HG02973 (cell line): ENCODE results near the gene EPS8L2.

Experiments
- ATAC-seq: cut with Tn5 transposase; IDR thresholded peaks from one replicate; pipeline ENCODE4 v1.9.1; 2021; ENCODE audit warnings: moderate library complexity; ENCODE audit not compliant: unreplicated experiment

Gene EPS8L2

GRCh38 chr11:705646-706438 is at the start of gene EPS8L2:
Gene EPS8L2, plus strand, starts transcription at chr11:706231. Its CDS starts 3,177 bp downstream, at chr11:709408.
- no peak for ATAC-seq

GRCh38 chr11:656426-656825 is 49.6 kb upstream of the EPS8L2 start:
- ATAC-seq, result no peak

GRCh38 chr11:656866-657265 is 49.2 kb upstream of the EPS8L2 start:
- ATAC-seq, result no peak

GRCh38 chr11:657691-658126 is 48.3 kb upstream of the EPS8L2 start:
- no peak for ATAC-seq

GRCh38 chr11:659532-660085 is 46.4 kb upstream of the EPS8L2 start:
- no peak for ATAC-seq

GRCh38 chr11:660281-660680 is 45.8 kb upstream of the EPS8L2 start:
- no peak for ATAC-seq

GRCh38 chr11:660681-661444 is 45.2 kb upstream of the EPS8L2 start:
- no peak for ATAC-seq

- no peak for ATAC-seq
Observed at GRCh38 chr11:662689-663274, 43.2 kb upstream of the EPS8L2 start.

- ATAC-seq, result no peak
Observed at GRCh38 chr11:665062-665703, 40.8 kb upstream of the EPS8L2 start.

- ATAC-seq, result no peak
Observed at GRCh38 chr11:665704-666281, 40.2 kb upstream of the EPS8L2 start.

GRCh38 chr11:673866-674265 is 32.2 kb upstream of the EPS8L2 start:
- no peak for ATAC-seq

GRCh38 chr11:674406-674805 is 31.6 kb upstream of the EPS8L2 start:
- no peak for ATAC-seq

- no peak for ATAC-seq
Observed at GRCh38 chr11:678297-678696, 27.7 kb upstream of the EPS8L2 start.

- ATAC-seq, result no peak
Observed at GRCh38 chr11:679271-680207, 26.5 kb upstream of the EPS8L2 start.

GRCh38 chr11:680476-680875 is 25.6 kb upstream of the EPS8L2 start:
- ATAC-seq, result no peak

GRCh38 chr11:680970-681369 is 25.1 kb upstream of the EPS8L2 start:
- no peak for ATAC-seq

- no peak for ATAC-seq
Observed at GRCh38 chr11:686451-687243, 19.4 kb upstream of the EPS8L2 start.

GRCh38 chr11:687751-688150 is 18.3 kb upstream of the EPS8L2 start:
- no peak for ATAC-seq

GRCh38 chr11:688681-689080 is 17.4 kb upstream of the EPS8L2 start:
- ATAC-seq, result no peak
